Stomach smooth muscle (tissue), 2 donors: ENCODE results near the gene CLASP1.

Experiments
- H3K27ac ChIP-seq: one replicate; pipeline ENCODE4 v1.7.0; 2013; ENCODE audit warnings: mild to moderate bottlenecking, low read length, inconsistent platforms
- H3K27me3 ChIP-seq, 2 donors: one replicate each; pipeline ENCODE4 v1.7.0; 2013; ENCODE audit warnings: low read length in 2 of 2; ENCODE audit not compliant: insufficient read depth in 2 of 2, control insufficient read depth in 1 of 2
- H3K36me3 ChIP-seq, 2 donors: one replicate each; pipeline ENCODE4 v1.7.0; 2013; ENCODE audit warnings: low read length in 2 of 2; ENCODE audit not compliant: control insufficient read depth in 2 of 2, insufficient read depth in 2 of 2
- H3K4me1 ChIP-seq: one replicate; pipeline ENCODE4 v1.7.0; 2013; ENCODE audit warnings: low read length; ENCODE audit not compliant: control insufficient read depth, insufficient read depth
- H3K4me3 ChIP-seq, 2 donors: one replicate each; pipeline ENCODE4 v1.7.0; 2013; ENCODE audit warnings: low read length in 2 of 2
- H3K9ac ChIP-seq, 2 donors: one replicate each; pipeline ENCODE4 v1.7.0; 2013; ENCODE audit warnings: low read length in 2 of 2, mild to moderate bottlenecking in 1 of 2
- H3K9me3 ChIP-seq, 2 donors: one replicate each; pipeline ENCODE4 v1.7.0; 2013; ENCODE audit warnings: low read length in 2 of 2; ENCODE audit not compliant: control insufficient read depth in 2 of 2
- donor health status: healthy.
- donor health status: Pancreatic carcinoma.

Gene CLASP1

GRCh38 chr2:121473512-121473911 lies 175.8 kb downstream of the CLASP1 start:
- Histone ChIP-seq H3K9ac (no peak overlapping the region), H3K27me3 (no peaks in the 10 kb centered on the region), H3K9me3 (no peaks in the 10 kb centered on the region), H3K36me3 (peaks cover 12 to 16% of the 10 kb centered on the region in 2 donors), H3K27ac (no peak overlapping the region), H3K4me1 (peaks cover 5% of the 10 kb centered on the region), H3K4me3 (no peak overlapping the region)

DNA sequence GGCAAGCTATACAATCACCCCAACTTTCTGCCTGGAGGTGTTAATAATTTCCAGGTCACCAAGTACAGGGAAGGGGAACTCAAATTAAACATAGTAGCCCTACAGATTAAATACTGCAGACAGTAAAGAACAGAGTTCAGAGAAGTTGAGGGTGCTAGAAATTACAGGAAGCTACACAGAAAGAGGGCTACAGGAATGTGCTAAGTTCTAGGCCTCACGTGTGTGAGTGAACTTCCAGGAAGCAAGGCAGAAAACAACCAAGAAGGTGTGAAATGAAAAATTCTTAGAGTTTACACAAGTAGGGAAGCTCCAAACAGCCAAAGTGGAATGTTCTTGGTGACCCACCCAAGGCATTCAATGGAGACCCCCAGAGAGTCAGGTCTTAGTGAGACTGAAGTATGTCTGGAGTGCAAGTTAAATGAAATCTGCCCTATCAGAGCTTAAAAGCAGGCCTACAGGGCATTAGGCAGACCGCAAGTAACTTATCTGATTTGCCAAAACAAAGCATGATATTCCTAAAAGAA lies 176.7 kb downstream of the CLASP1 start:
- no peak overlapping the region for H3K4me3 ChIP-seq
- no peaks in the 10 kb centered on the region for H3K9me3 ChIP-seq
- H3K27me3 ChIP-seq = no peaks in the 10 kb centered on the region
- H3K27ac ChIP-seq = no peak overlapping the region
- peaks cover 15 to 24% of the 10 kb centered on the region in 2 donors for H3K36me3 ChIP-seq
- peaks cover 5% of the 10 kb centered on the region for H3K4me1 ChIP-seq
- no peak overlapping the region for H3K9ac ChIP-seq

GRCh38 chr2:121471532-121472469 lies 177.5 kb downstream of the CLASP1 start:
- Histone ChIP-seq H3K36me3 (peaks cover 17 to 29% of the 10 kb centered on the region in 2 donors), H3K9me3 (no peaks in the 10 kb centered on the region), H3K4me3 (no peak overlapping the region), H3K27ac (no peak overlapping the region), H3K4me1 (peaks cover 3% of the 10 kb centered on the region), H3K9ac (no peak overlapping the region), H3K27me3 (no peaks in the 10 kb centered on the region)

- Histone ChIP-seq H3K27me3 (no peaks in the 10 kb centered on the region), H3K36me3 (peaks cover 18 to 35% of the 10 kb centered on the region in 2 donors), H3K9ac (no peak overlapping the region), H3K4me3 (no peak overlapping the region), H3K9me3 (no peaks in the 10 kb centered on the region), H3K27ac (no peak overlapping the region), H3K4me1 (no peaks in the 10 kb centered on the region)
These were observed 178.3 kb downstream of the CLASP1 start for GRCh38 chr2:121470917-121471316.

- Histone ChIP-seq H3K9me3 (no peaks in the 10 kb centered on the region), H3K27me3 (no peaks in the 10 kb centered on the region), H3K36me3 (peaks cover 18 to 36% of the 10 kb centered on the region in 2 donors), H3K27ac (no peak overlapping the region), H3K9ac (no peak overlapping the region), H3K4me1 (no peaks in the 10 kb centered on the region), H3K4me3 (no peak overlapping the region)
These were observed 179.9 kb downstream of the CLASP1 start for GRCh38 chr2:121469356-121469755.

DNA sequence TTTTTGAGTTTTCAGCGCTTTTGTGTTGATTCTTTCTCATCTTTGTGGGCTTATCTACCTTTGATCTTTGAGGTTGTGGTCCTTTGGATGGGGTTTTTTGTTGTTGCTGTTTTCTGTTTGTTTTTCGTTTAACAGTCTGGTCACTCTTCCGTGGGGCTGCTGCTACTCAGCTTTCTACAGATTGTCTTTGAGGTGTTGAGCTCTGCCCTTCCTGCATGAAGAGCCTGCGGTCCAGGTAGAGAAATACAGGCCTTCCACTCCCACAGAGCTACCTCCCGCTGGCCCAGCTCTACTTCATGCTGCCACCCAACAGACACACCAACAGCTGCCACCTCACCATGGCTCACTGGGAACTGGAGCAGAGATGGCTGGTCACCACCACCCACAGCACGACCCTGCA lies 180.3 kb downstream of the CLASP1 start:
- Histone ChIP-seq H3K36me3 (peaks cover 18 to 36% of the 10 kb centered on the region in 2 donors), H3K4me1 (no peaks in the 10 kb centered on the region), H3K9ac (no peak overlapping the region), H3K27me3 (no peaks in the 10 kb centered on the region), H3K27ac (no peak overlapping the region), H3K9me3 (no peaks in the 10 kb centered on the region), H3K4me3 (no peak overlapping the region)

DNA sequence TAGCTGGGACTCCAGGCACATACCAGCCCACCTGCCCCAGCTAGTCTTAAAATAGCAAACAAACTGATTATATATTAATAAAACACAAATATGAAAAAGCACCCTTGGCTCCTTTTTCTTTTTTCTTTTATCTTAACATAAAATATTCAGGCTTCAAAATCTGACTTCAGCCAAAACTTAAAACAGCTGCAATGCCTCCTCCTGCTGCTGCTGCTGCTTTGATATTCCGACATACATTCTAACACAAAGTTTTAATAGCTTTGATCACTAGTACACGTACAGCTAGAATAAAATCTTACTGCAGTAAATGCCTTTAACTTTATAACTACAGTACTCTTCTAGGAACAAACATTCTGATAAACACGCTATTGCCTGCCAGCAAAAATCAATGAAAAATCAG lies 190.0 kb downstream of the CLASP1 start:
- Histone ChIP-seq H3K9me3 (no peaks in the 10 kb centered on the region), H3K4me3 (no peak overlapping the region), H3K27ac (no peak overlapping the region), H3K4me1 (no peaks in the 10 kb centered on the region), H3K9ac (no peak overlapping the region), H3K27me3 (no peaks in the 10 kb centered on the region), H3K36me3 (peaks cover 20 to 25% of the 10 kb centered on the region in 2 donors)

- no peaks in the 10 kb centered on the region for H3K4me1 ChIP-seq
- H3K27ac ChIP-seq = no peak overlapping the region
- no peaks in the 10 kb centered on the region for H3K27me3 ChIP-seq
- no peak overlapping the region for H3K9ac ChIP-seq
- no peaks in the 10 kb centered on the region for H3K9me3 ChIP-seq
- H3K4me3 ChIP-seq = no peak overlapping the region
- peaks cover 16 to 32% of the 10 kb centered on the region in 2 donors for H3K36me3 ChIP-seq
These were observed 192.9 kb downstream of the CLASP1 start for GRCh38 chr2:121456325-121456724.

- peaks cover 17 to 39% of the 10 kb centered on the region in 2 donors for H3K36me3 ChIP-seq
These were observed 193.8 kb downstream of the CLASP1 start for GRCh38 chr2:121455446-121455845.

GRCh38 chr2:121454549-121455090 lies 194.6 kb downstream of the CLASP1 start:
- Histone ChIP-seq H3K36me3 (peaks cover 19 to 40% of the 10 kb centered on the region in 2 donors), H3K27me3 (no peaks in the 10 kb centered on the region), H3K9me3 (no peaks in the 10 kb centered on the region), H3K4me1 (no peaks in the 10 kb centered on the region), H3K9ac (no peak overlapping the region), H3K27ac (no peak overlapping the region), H3K4me3 (no peak overlapping the region)

More at GRCh38 chr2:121455446-121455845, 193.8 kb downstream of the CLASP1 start:
- no peak overlapping the region for H3K27ac ChIP-seq
- H3K9ac ChIP-seq = no peak overlapping the region
- no peaks in the 10 kb centered on the region for H3K27me3 ChIP-seq
- no peaks in the 10 kb centered on the region for H3K9me3 ChIP-seq
- H3K4me1 ChIP-seq = no peaks in the 10 kb centered on the region
- no peak overlapping the region for H3K4me3 ChIP-seq
